ENCODE data around the gene KSR2.

The KSR2 gene

GRCh38 chr12:117547209-117547608 lies 421.6 kb downstream of the KSR2 start:
- no peak for DNase-seq (ENCODE audit: low read depth in 2 of 3, low spot score in 2 of 3)

GRCh38 chr12:117545216-117545615 lies 423.6 kb downstream of the KSR2 start:
- DNase-seq (ENCODE audit: low read depth in 2 of 3, low spot score in 2 of 3): no peak

GRCh38 chr12:117540011-117540410 lies 428.8 kb downstream of the KSR2 start:
- DNase-seq (ENCODE audit: low read depth in 2 of 3, low spot score in 2 of 3): no peak

GRCh38 chr12:117538926-117539325 lies 429.9 kb downstream of the KSR2 start:
- no peak for DNase-seq (ENCODE audit: low read depth in 2 of 3, low spot score in 2 of 3)

GRCh38 chr12:117538032-117538690 lies 430.6 kb downstream of the KSR2 start:
- DNase-seq (ENCODE audit: low read depth in 2 of 3, low spot score in 2 of 3): no peak

GRCh38 chr12:117533687-117534086 lies 435.1 kb downstream of the KSR2 start:
- DNase-seq (ENCODE audit: low read depth in 2 of 3, low spot score in 2 of 3): no peak

- no peak for DNase-seq (ENCODE audit: low read depth in 2 of 3, low spot score in 2 of 3)
These were observed 438.0 kb downstream of the KSR2 start for GRCh38 chr12:117530796-117531195.

GRCh38 chr12:117528538-117528937 lies 440.3 kb downstream of the KSR2 start:
- no peak for DNase-seq (ENCODE audit: low read depth in 2 of 3, low spot score in 2 of 3)

- no peak for DNase-seq (ENCODE audit: low read depth in 2 of 3, low spot score in 2 of 3)
These were observed 441.3 kb downstream of the KSR2 start for GRCh38 chr12:117527479-117527855.

GRCh38 chr12:117526757-117527478 lies 441.9 kb downstream of the KSR2 start:
- no peak for DNase-seq (ENCODE audit: low read depth in 2 of 3, low spot score in 2 of 3)

- DNase-seq (ENCODE audit: low read depth in 2 of 3, low spot score in 2 of 3): no peak
These were observed 443.0 kb downstream of the KSR2 start for GRCh38 chr12:117525766-117526165.

GRCh38 chr12:117524806-117525205 lies 444.0 kb downstream of the KSR2 start:
- no peak for DNase-seq (ENCODE audit: low read depth in 2 of 3, low spot score in 2 of 3)

- DNase-seq (ENCODE audit: low read depth in 2 of 3, low spot score in 2 of 3): no peak
These were observed 444.8 kb downstream of the KSR2 start for GRCh38 chr12:117523971-117524370.

- no peak for DNase-seq (ENCODE audit: low read depth in 2 of 3, low spot score in 2 of 3)
These were observed 446.2 kb downstream of the KSR2 start for GRCh38 chr12:117522559-117522958.

- no peak for DNase-seq (ENCODE audit: low read depth in 2 of 3, low spot score in 2 of 3)
These were observed 446.9 kb downstream of the KSR2 start for GRCh38 chr12:117521867-117522266.

GRCh38 chr12:117521346-117521745 lies 447.4 kb downstream of the KSR2 start:
- no peak for DNase-seq (ENCODE audit: low read depth in 2 of 3, low spot score in 2 of 3)

- no peak for DNase-seq (ENCODE audit: low read depth in 2 of 3, low spot score in 2 of 3)
These were observed 450.1 kb downstream of the KSR2 start for GRCh38 chr12:117518594-117519270.

GRCh38 chr12:117517219-117517739 lies 451.5 kb downstream of the KSR2 start:
- DNase-seq (ENCODE audit: low read depth in 2 of 3, low spot score in 2 of 3): no peak

- DNase-seq (ENCODE audit: low read depth in 2 of 3, low spot score in 2 of 3): no peak
These were observed 452.8 kb downstream of the KSR2 start for GRCh38 chr12:117516034-117516433.

GRCh38 chr12:117514016-117514415 lies 454.8 kb downstream of the KSR2 start:
- DNase-seq (ENCODE audit: low read depth in 2 of 3, low spot score in 2 of 3): no peak

GRCh38 chr12:117513353-117513752 lies 455.4 kb downstream of the KSR2 start:
- no peak for DNase-seq (ENCODE audit: low read depth in 2 of 3, low spot score in 2 of 3)

- no peak for DNase-seq (ENCODE audit: low read depth in 2 of 3, low spot score in 2 of 3)
These were observed 460.3 kb downstream of the KSR2 start for GRCh38 chr12:117508468-117508867.
